NB4 (cell line): ENCODE measurements around the gene OPCML.

ENCODE experiments used
- POLR2A ChIP-seq: IDR thresholded peaks from 2 replicates; pipeline ENCODE4 v1.6.1; 2011; ENCODE audit warnings: mild to moderate bottlenecking; ENCODE audit not compliant: insufficient read length; ENCODE audit errors: extremely low read depth
- TF ChIP-seq, protein P1 (sequence below): IDR thresholded peaks from one replicate; pipeline ENCODE4 v1.5.1; 2012; ENCODE audit warnings: low read depth, low read length
- TF ChIP-seq, protein P2 (sequence below): IDR thresholded peaks from 2 replicates; pipeline ENCODE4 v1.6.1; 2011; ENCODE audit warnings: low read depth, low read length

DNA sequence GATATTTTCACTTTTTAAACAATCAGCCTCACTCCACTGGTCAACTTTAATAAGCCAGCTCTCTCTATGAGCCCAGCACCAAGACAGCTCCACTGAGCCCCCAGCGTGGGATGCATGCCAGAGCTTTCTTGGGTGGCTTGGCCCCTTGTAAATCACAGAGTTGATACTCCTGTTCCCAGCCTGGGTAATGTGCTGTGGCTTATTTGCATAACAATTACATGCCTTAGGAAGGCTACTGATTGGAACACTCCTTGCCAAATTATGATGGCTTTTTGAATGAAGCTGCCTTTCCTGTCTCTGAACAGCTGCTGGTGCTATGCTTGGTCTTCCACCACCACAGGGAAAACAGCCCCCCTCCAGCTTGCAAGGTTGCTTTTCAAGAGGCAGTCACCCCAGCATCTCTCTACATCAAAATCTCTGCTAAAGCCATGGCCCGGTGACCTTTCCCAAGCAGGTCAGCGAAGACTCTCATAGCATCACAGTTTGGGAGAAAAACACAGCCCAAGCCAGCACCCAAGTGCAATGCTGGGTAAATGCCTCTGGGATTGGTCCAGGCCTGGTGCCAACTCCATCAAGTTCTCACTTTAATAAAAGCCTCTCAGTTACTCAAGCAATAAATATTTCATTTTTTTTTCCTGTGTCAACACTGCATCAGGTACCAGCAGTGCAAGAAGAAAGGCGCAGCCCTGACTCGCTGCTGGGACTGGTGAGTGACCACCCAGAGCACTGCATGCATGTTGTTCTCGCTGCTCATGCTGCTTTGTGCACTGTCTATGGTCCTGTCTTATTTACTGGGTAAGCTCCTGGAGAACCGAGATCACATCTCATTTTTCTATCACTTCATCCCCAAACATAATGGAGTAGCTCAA, 549.3 kb downstream of the OPCML start:
- no peak for TF ChIP-seq POLR2A
- TF ChIP-seq, protein P1, sequence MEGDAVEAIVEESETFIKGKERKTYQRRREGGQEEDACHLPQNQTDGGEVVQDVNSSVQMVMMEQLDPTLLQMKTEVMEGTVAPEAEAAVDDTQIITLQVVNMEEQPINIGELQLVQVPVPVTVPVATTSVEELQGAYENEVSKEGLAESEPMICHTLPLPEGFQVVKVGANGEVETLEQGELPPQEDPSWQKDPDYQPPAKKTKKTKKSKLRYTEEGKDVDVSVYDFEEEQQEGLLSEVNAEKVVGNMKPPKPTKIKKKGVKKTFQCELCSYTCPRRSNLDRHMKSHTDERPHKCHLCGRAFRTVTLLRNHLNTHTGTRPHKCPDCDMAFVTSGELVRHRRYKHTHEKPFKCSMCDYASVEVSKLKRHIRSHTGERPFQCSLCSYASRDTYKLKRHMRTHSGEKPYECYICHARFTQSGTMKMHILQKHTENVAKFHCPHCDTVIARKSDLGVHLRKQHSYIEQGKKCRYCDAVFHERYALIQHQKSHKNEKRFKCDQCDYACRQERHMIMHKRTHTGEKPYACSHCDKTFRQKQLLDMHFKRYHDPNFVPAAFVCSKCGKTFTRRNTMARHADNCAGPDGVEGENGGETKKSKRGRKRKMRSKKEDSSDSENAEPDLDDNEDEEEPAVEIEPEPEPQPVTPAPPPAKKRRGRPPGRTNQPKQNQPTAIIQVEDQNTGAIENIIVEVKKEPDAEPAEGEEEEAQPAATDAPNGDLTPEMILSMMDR = no peak
- TF ChIP-seq, protein P2, sequence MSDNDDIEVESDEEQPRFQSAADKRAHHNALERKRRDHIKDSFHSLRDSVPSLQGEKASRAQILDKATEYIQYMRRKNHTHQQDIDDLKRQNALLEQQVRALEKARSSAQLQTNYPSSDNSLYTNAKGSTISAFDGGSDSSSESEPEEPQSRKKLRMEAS = no peak
